GM19395 (cell line): ENCODE measurements around the gene CPNE7.
"Not testable (repeated sequence)": the region's sequence is repeated elsewhere in the genome, so short reads cannot be mapped to it uniquely, and the experiment has no call there.

Experiments used
- ATAC-seq: cut with Tn5 transposase; IDR thresholded peaks from one replicate; pipeline ENCODE4 v1.9.1; 2021; ENCODE audit warnings: mild to moderate bottlenecking, moderate library complexity; ENCODE audit not compliant: unreplicated experiment

CPNE7 gene

GRCh38 chr16:89621136-89621697 lies 45.7 kb downstream of the CPNE7 start:
- ATAC-seq = no peak

GRCh38 chr16:89621698-89622409 lies 46.3 kb downstream of the CPNE7 start:
- no peak for ATAC-seq

GRCh38 chr16:89623511-89624261 lies 48.1 kb downstream of the CPNE7 start:
- no peak for ATAC-seq

GRCh38 chr16:89624777-89625761 lies 49.5 kb downstream of the CPNE7 start:
- no peak for ATAC-seq

DNA sequence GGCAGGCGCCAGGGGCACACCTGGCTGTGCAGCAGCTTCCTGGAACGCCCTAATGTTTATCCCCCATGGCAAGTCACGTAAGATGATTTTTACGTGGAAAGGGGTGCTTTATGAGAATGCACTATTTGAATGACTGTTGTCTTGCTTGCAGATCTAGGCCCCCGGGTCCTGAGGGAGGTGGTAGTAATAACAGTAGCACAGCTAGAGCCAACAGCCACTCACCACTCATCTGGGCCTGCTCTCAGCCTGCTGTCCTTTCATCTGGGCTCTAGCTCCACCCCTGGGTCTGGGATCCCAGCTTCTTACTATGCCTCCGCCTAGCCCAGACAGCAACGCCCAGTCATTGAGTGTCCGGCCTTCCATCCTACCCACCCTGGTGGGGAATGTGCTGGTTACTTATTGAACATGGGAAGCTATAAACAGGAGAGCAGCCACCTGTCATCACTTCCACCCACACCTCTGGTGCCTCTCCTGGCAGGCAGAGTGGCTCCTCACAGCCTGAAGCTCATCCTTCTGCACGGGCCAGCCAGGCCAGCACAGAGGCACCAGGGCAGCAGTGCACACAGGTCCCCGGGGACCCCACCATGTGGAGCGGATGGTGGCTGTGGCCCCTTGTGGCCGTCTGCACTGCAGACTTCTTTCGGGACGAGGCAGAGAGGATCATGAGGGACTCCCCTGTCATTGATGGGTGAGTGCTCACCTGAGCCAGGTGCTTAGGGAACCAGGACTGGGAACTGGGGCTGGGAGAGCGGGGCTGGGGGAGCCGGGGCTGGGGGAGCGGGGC lies 54.5 kb downstream of the CPNE7 start:
- no peak for ATAC-seq

DNA sequence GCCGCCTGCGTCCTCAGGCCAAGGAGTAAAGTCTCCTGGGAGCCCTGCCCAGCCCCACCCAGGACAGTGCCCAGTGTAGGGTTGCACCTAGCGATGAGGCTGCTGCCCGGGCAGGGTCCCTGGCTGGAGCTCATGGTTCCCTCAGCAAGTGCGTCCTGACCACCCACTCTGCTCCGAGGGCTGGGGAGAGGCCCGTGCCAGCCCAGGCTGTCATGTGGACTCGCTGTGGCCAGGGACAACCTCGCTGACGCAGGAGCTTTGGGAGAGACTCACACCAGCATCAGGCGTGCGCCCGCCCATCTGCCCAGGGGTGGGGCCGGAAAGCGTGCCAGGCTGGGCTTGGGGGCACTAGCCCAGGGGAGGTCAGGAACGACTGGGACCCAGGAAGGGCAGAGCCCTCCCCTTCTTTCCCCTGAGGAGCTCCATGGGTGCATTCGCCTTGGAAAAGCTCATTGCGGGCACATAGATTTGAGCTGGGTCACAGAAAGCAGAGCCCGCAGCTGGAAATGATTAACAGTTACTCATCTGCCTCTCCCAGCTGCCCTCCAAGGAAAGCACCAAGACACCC lies 57.6 kb downstream of the CPNE7 start:
- no peak for ATAC-seq

DNA sequence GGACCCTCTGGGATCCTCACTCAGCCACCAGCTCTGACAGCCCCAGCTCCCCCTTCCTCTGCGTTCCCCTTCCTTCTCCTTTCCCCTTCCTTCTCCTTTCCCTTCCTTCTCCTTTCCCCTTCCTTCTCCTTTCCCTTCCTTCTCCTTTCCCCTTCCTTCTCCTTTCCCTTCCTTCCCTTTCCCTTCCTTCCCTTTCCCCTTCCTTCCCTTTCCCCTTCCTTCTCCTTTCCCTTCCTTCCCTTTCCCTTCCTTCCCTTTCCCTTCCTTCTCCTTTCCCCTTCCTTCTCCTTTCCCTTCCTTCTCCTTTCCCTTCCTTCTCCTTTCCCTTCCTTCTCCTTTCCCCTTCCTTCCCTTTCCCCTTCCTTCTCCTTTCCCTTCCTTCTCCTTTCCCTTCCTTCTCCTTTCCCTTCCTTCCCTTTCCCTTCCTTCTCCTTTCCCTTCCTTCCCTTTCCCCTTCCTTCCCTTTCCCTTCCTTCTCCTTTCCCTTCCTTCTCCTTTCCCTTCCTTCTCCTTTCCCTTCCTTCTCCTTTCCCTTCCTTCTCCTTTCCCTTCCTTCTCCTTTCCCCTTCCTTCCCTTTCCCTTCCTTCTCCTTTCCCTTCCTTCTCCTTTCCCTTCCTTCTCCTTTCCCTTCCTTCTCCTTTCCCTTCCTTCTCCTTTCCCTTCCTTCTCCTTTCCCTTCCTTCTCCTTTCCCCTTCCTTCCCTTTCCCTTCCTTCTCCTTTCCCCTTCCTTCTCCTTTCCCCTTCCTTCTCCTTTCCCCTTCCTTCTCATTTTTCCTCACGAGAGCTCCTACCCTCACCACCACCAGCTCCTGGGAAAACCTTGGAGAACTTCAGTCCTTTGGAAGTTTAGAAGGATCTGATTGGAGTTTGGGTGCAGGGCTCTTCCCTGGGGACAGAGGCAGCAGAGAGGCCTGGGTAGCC lies 59.2 kb downstream of the CPNE7 start:
- not testable (repeated sequence) for ATAC-seq

GRCh38 chr16:89636663-89637062 lies 61.1 kb downstream of the CPNE7 start:
- ATAC-seq = no peak

DNA sequence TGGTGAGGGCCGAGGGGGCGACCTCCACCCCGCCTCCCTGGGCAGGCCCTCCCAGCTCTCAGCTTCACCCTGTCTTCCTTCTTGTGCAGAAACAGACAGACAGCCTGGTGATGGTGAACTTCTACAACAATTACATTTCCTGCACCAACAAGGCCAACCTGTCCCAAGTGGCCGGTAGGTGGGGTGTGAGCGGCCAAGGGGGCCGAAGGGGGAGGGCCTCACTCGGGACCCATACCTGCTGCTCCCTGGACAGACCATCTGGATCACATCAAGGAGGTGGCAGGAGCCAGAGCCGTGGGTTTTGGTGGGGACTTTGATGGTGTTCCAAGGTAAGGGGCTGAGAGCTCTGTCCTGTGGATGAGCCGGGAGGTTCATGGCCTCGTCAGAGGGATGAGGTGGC lies 61.8 kb downstream of the CPNE7 start:
- no peak for ATAC-seq

- no peak for ATAC-seq
Measured at GRCh38 chr16:89638455-89638854, 62.9 kb downstream of the CPNE7 start.

GRCh38 chr16:89639385-89639784 lies 63.8 kb downstream of the CPNE7 start:
- no peak for ATAC-seq

- ATAC-seq = no peak
Measured at GRCh38 chr16:89641458-89642119, 66.0 kb downstream of the CPNE7 start.

GRCh38 chr16:89642574-89642973 lies 67.0 kb downstream of the CPNE7 start:
- ATAC-seq = no peak

DNA sequence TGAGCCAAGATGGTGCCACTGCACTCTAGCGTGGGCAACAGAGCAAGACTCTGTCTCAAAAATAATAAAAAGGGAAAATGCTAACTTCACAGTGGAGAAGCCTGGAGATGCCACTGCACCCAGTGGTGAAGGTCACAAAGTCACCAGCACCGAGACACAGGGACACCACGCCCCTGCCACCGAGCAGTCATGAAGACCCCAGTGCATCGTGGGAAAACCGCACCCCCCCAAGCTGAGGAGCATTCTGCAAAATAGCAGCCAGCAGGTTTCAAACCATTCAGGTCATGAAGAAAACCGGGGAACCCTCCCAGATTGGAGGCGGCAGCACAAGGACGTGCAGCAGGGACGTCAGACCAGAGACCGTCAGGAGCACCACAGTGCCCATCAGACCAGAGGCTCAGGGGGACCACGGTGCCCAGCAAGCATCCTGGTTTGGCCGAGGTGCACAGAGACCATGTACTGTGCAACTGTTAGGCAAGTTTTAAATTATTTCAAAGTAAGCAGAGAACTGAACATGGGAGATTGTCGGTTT lies 68.3 kb downstream of the CPNE7 start:
- no peak for ATAC-seq

- no peak for ATAC-seq
Measured at GRCh38 chr16:89645122-89645521, 69.6 kb downstream of the CPNE7 start.

DNA sequence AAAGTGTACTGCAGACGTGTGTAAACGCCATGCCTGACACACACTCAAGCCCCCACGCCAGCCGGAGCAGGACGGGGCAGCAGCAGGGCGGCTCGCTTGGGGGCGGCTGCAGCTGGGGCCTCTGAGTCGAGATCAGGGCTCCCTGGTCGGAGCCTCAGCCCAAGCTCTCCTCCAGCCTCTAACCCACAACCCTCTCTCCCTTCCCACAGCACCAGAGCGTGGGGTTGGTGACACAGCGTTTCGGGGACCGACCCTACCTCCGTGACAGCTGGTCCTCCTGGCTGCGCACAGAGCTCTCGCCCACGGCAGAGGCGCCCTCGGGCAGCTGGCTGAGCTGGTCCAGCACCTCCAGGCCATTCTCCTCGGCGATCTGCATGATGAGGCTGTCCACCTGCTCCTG lies 70.7 kb downstream of the CPNE7 start:
- no peak for ATAC-seq
